ENCODE results near the gene ADORA3.

ADORA3 gene

DNA sequence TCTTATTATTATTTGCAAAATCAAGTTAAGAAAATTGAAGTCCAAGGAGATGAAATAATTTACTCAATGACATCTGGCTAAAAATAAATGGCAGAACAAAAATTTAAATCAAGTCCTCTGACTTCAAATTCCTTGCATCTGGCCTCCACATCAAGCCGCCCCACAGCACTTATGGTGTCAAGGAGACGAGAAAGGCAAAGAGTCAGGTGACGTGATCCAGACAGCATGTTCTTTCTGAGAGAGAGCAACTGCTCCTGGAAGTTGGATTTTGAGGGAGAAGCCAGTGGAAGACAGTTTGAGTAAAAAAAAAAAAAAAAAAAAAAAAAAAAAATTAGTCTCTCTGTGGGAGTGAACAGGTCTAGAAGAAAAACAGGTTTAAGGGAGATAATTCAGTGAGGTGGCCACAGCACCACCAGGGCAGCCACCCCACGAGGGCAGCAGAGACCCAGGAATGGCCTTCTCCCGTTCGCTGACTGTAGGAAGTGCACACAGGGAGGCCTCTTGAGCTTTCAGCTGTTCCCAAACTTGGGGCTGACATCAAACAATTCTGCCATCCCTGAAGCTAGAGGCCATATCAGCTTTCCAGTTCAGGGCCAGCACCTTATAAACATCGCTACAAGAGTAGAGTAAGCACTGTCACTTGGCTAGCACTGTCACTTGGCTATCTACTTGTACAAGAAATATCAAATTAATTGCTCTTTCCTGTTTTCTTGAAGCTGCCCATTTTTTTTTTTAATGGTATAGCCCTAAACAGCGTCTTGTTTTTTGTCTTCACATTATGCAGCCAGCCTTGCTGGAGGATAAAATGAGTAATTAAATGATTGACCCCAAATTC lies 21.8 kb downstream of the ADORA3 start:
- Histone ChIP-seq H3K18ac (ENCODE audit: low read depth in 1 of 2, low read length in 2 of 2) (no peak overlapping the region), H3K27me3 (ENCODE audit: control insufficient read depth in 1 of 2, insufficient read depth in 1 of 2, low read length in 2 of 2) (no peaks in the 10 kb centered on the region), H3K9me3 (ENCODE audit: control insufficient read depth, low read length) (no peaks in the 10 kb centered on the region), H3K9ac (ENCODE audit: low read length) (no peak overlapping the region), H3K4me2 (ENCODE audit: low read length, poor library complexity, severe bottlenecking) (no peak overlapping the region), H3K4me1 (ENCODE audit: control insufficient read depth, insufficient read depth, low read depth, low read length) (no peaks in the 10 kb centered on the region), H2AK5ac (ENCODE audit: low read length, severe bottlenecking) (no peak overlapping the region), H4K8ac (ENCODE audit: low read length) (no peak overlapping the region), H2AFZ (ENCODE audit: low read depth, low read length) (no peak overlapping the region), H3K14ac (ENCODE audit: low read length in 2 of 2) (no peak overlapping the region), H2BK120ac (ENCODE audit: low read depth, low read length) (no peak overlapping the region), H3K36me3 (ENCODE audit: control insufficient read depth in 1 of 2, insufficient read depth in 2 of 2, low read depth in 1 of 2, low read length in 2 of 2) (no peaks in the 10 kb centered on the region), H3K27ac (ENCODE audit: low read length, poor library complexity, severe bottlenecking) (no peak overlapping the region), H3K79me1 (replicated peaks; ENCODE audit: low read length, poor library complexity, severe bottlenecking) (no peaks in the 10 kb centered on the region), H2BK5ac (ENCODE audit: low read depth, low read length, poor library complexity, severe bottlenecking) (no peak overlapping the region), H3K23ac (ENCODE audit: low read length in 2 of 2) (no peak overlapping the region), H3K4ac (ENCODE audit: low read depth in 1 of 2, low read length in 2 of 2) (no peak overlapping the region), H4K91ac (ENCODE audit: low read length) (no peak overlapping the region), H2BK15ac (ENCODE audit: low read depth, poor library complexity, severe bottlenecking) (no peak overlapping the region), H2BK12ac (ENCODE audit: low read length in 2 of 2) (no peak overlapping the region), H3K4me3 (ENCODE audit: insufficient read depth in 1 of 2, low read depth in 1 of 2, low read length in 2 of 2) (no peak overlapping the region)
- 53% methylated on average over 8 of the region's 8 CpGs for WGBS
- peak; percentile 77 for DNase-seq

DNA sequence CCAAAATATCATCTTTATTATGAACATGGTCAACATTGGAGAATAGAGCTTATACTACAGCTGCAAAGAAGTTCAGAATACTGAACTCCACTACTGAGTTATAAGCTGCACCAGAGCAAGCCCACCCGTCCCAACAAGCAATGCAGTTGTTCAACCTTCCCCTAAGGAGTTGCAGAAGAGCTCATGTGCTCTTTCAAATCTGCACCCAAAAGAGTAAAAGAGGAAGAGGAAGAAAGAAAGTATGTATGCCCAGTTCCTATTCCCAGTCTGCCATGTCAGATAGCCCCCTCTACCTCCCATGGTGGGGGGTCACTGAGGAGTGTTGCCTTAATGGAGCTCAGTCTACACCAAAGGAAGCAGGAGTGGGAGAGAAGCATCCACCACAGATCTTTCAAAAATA lies 22.8 kb downstream of the ADORA3 start:
- no peak overlapping the region for H2BK120ac ChIP-seq (ENCODE audit: low read depth, low read length)
- H4K91ac ChIP-seq (ENCODE audit: low read length) = no peak overlapping the region
- no peak overlapping the region for H3K4ac ChIP-seq (ENCODE audit: low read depth in 1 of 2, low read length in 2 of 2)
- no peak overlapping the region for H2AFZ ChIP-seq (ENCODE audit: low read depth, low read length)
- no peak overlapping the region for H2BK15ac ChIP-seq (ENCODE audit: low read depth, poor library complexity, severe bottlenecking)
- no peak overlapping the region for H2AK5ac ChIP-seq (ENCODE audit: low read length, severe bottlenecking)
- H3K27me3 ChIP-seq (ENCODE audit: control insufficient read depth in 1 of 2, insufficient read depth in 1 of 2, low read length in 2 of 2) = no peaks in the 10 kb centered on the region
- no peak overlapping the region for H3K18ac ChIP-seq (ENCODE audit: low read depth in 1 of 2, low read length in 2 of 2)
- no peaks in the 10 kb centered on the region for H3K4me1 ChIP-seq (ENCODE audit: control insufficient read depth, insufficient read depth, low read depth, low read length)
- H3K23ac ChIP-seq (ENCODE audit: low read length in 2 of 2) = no peak overlapping the region
- no peak overlapping the region for H3K14ac ChIP-seq (ENCODE audit: low read length in 2 of 2)
- no peak overlapping the region for H4K8ac ChIP-seq (ENCODE audit: low read length)
- no peaks in the 10 kb centered on the region for H3K79me1 ChIP-seq (replicated peaks; ENCODE audit: low read length, poor library complexity, severe bottlenecking)
- no peaks in the 10 kb centered on the region for H3K36me3 ChIP-seq (ENCODE audit: control insufficient read depth in 1 of 2, insufficient read depth in 2 of 2, low read depth in 1 of 2, low read length in 2 of 2)
- no peaks in the 10 kb centered on the region for H3K9me3 ChIP-seq (ENCODE audit: control insufficient read depth, low read length)
- no peak overlapping the region for H3K9ac ChIP-seq (ENCODE audit: low read length)
- no peak overlapping the region for H3K27ac ChIP-seq (ENCODE audit: low read length, poor library complexity, severe bottlenecking)
- no peak overlapping the region for H3K4me3 ChIP-seq (ENCODE audit: insufficient read depth in 1 of 2, low read depth in 1 of 2, low read length in 2 of 2)
- WGBS = 67% methylated on average over 1 of the region's 1 CpG
- no peak overlapping the region for H2BK12ac ChIP-seq (ENCODE audit: low read length in 2 of 2)
- no peak overlapping the region for H2BK5ac ChIP-seq (ENCODE audit: low read depth, low read length, poor library complexity, severe bottlenecking)
- DNase-seq = no peak
- H3K4me2 ChIP-seq (ENCODE audit: low read length, poor library complexity, severe bottlenecking) = no peak overlapping the region

DNA sequence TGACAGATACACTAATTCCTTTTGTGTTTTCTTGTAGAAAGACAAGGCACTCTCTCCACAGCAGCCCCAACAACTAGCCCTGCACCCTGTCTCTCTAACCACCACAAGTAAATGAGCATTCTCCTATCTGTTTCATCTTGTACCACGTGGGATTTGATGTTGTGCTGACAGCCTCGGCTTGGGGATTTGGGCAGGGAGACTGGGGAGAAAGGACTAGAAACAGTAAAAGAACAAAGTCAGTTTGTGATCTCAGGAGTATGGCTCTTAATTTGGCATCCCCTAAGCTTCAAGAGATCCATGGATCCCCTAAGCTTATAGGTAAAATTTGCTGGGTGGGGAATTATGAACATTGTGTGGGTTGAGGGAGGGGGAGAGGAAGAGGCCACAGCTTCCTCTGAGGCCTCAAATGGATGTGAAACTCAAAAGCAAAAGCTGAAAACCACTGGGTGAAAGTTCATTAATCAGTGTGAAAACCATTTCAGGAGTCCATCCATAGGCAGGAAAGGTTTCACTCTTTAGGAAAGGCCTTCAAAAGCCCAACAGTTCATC lies 26.6 kb downstream of the ADORA3 start:
- no peak overlapping the region for H2AFZ ChIP-seq (ENCODE audit: low read depth, low read length)
- no peak overlapping the region for H3K4me2 ChIP-seq (ENCODE audit: low read length, poor library complexity, severe bottlenecking)
- H3K18ac ChIP-seq (ENCODE audit: low read depth in 1 of 2, low read length in 2 of 2) = no peak overlapping the region
- H4K8ac ChIP-seq (ENCODE audit: low read length) = no peak overlapping the region
- no peak overlapping the region for H2BK12ac ChIP-seq (ENCODE audit: low read length in 2 of 2)
- 90% methylated on average over 2 of the region's 2 CpGs for WGBS
- H3K36me3 ChIP-seq (ENCODE audit: control insufficient read depth in 1 of 2, insufficient read depth in 2 of 2, low read depth in 1 of 2, low read length in 2 of 2) = peaks cover 0 to under 1% of the 10 kb centered on the region in 2 experiments
- H3K4me1 ChIP-seq (ENCODE audit: control insufficient read depth, insufficient read depth, low read depth, low read length) = no peaks in the 10 kb centered on the region
- no peak overlapping the region for H3K27ac ChIP-seq (ENCODE audit: low read length, poor library complexity, severe bottlenecking)
- H3K9me3 ChIP-seq (ENCODE audit: control insufficient read depth, low read length) = no peaks in the 10 kb centered on the region
- no peak overlapping the region for H3K4ac ChIP-seq (ENCODE audit: low read depth in 1 of 2, low read length in 2 of 2)
- H2BK5ac ChIP-seq (ENCODE audit: low read depth, low read length, poor library complexity, severe bottlenecking) = no peak overlapping the region
- H2BK15ac ChIP-seq (ENCODE audit: low read depth, poor library complexity, severe bottlenecking) = no peak overlapping the region
- DNase-seq = no peak
- H3K4me3 ChIP-seq (ENCODE audit: insufficient read depth in 1 of 2, low read depth in 1 of 2, low read length in 2 of 2) = no peak overlapping the region
- H3K27me3 ChIP-seq (ENCODE audit: control insufficient read depth in 1 of 2, insufficient read depth in 1 of 2, low read length in 2 of 2) = no peaks in the 10 kb centered on the region
- H3K79me1 ChIP-seq (replicated peaks; ENCODE audit: low read length, poor library complexity, severe bottlenecking) = no peaks in the 10 kb centered on the region
- no peak overlapping the region for H2BK120ac ChIP-seq (ENCODE audit: low read depth, low read length)
- no peak overlapping the region for H4K91ac ChIP-seq (ENCODE audit: low read length)
- H2AK5ac ChIP-seq (ENCODE audit: low read length, severe bottlenecking) = no peak overlapping the region
- H3K14ac ChIP-seq (ENCODE audit: low read length in 2 of 2) = no peak overlapping the region
- peak overlapping the region in 1 of 2 experiments; percentile 11 for H3K23ac ChIP-seq (ENCODE audit: low read length in 2 of 2)
- no peak overlapping the region for H3K9ac ChIP-seq (ENCODE audit: low read length)

- Histone ChIP-seq H3K4me1 (ENCODE audit: control insufficient read depth, insufficient read depth, low read depth, low read length) (no peaks in the 10 kb centered on the region), H2BK12ac (ENCODE audit: low read length in 2 of 2) (no peak overlapping the region)
- DNase-seq = no peak
These were observed 27.2 kb downstream of the ADORA3 start for GRCh38 chr1:111476214-111476613.

More at GRCh38 chr1:111476214-111476613, 27.2 kb downstream of the ADORA3 start:
- Histone ChIP-seq H3K9ac (ENCODE audit: low read length) (no peak overlapping the region), H3K36me3 (ENCODE audit: control insufficient read depth in 1 of 2, insufficient read depth in 2 of 2, low read depth in 1 of 2, low read length in 2 of 2) (peaks cover 0 to 6% of the 10 kb centered on the region in 2 experiments), H3K4ac (ENCODE audit: low read depth in 1 of 2, low read length in 2 of 2) (no peak overlapping the region), H3K14ac (ENCODE audit: low read length in 2 of 2) (no peak overlapping the region), H4K8ac (ENCODE audit: low read length) (no peak overlapping the region), H3K27me3 (ENCODE audit: control insufficient read depth in 1 of 2, insufficient read depth in 1 of 2, low read length in 2 of 2) (no peaks in the 10 kb centered on the region), H2AK5ac (ENCODE audit: low read length, severe bottlenecking) (no peak overlapping the region), H2BK15ac (ENCODE audit: low read depth, poor library complexity, severe bottlenecking) (no peak overlapping the region), H2BK5ac (ENCODE audit: low read depth, low read length, poor library complexity, severe bottlenecking) (no peak overlapping the region), H3K9me3 (ENCODE audit: control insufficient read depth, low read length) (no peaks in the 10 kb centered on the region), H3K23ac (ENCODE audit: low read length in 2 of 2) (no peak overlapping the region), H2AFZ (ENCODE audit: low read depth, low read length) (no peak overlapping the region), H3K4me2 (ENCODE audit: low read length, poor library complexity, severe bottlenecking) (no peak overlapping the region), H2BK120ac (ENCODE audit: low read depth, low read length) (no peak overlapping the region), H3K18ac (ENCODE audit: low read depth in 1 of 2, low read length in 2 of 2) (no peak overlapping the region), H3K4me3 (ENCODE audit: insufficient read depth in 1 of 2, low read depth in 1 of 2, low read length in 2 of 2) (no peak overlapping the region), H3K27ac (ENCODE audit: low read length, poor library complexity, severe bottlenecking) (no peak overlapping the region), H3K79me1 (replicated peaks; ENCODE audit: low read length, poor library complexity, severe bottlenecking) (no peaks in the 10 kb centered on the region), H4K91ac (ENCODE audit: low read length) (no peak overlapping the region)
